ENCODE measurements around the gene IFIH1.

The IFIH1 gene

DNA sequence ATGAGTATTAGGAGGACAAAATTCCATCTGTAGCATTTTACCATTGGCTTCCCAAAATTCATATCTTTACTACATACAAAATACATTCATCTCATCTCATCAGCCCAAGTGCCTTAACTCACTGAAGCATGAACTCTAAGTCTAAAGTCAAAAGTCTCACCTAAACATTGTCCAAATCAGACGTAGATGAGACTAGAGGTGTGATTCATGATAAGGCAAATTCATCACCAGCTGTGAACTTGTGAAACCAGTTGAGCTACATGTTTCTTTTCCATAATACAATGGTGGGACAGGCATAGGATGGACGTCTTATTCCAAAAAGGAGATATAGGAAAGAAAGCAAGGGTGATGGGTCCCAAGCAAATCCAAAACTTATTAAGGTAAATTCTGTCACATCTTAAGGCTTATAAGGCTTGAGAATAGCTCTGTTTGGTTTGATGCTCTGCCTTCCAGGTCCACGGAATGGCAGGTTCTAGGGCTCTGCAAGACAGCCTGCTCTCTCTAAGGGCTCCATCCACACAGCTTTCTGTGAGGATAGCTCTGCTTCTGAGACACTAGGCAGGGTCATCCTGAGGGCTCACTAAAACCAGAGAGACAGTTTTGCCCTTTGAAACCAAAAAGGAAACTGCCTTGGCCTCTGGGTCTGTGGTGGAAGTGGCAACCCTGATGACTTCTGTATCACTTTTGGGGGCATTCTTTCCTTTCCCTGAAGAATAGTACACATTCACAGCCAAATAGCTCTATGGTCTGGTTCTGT, 9.6 kb downstream of the IFIH1 start:
- no peak for DNase-seq

DNA sequence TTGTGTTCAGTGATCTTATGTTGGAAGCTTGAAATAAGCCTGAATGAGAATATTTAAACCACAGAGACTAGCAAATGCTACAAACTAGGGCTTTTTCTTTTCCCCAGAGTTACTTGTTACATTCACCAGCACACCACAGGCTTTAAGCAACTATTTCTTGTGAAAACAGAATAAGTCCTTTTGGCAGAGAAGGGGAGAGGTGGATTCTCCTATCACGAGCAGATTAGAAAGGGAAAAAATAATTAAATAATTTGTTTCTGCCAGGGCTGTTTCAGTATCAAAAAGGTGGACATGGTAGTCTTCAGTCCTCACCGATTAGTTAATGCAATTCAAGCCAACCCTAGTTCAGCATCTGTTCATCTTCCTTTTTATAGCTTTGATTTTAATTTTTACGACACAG, 12.6 kb downstream of the IFIH1 start:
- no peak for DNase-seq

DNA sequence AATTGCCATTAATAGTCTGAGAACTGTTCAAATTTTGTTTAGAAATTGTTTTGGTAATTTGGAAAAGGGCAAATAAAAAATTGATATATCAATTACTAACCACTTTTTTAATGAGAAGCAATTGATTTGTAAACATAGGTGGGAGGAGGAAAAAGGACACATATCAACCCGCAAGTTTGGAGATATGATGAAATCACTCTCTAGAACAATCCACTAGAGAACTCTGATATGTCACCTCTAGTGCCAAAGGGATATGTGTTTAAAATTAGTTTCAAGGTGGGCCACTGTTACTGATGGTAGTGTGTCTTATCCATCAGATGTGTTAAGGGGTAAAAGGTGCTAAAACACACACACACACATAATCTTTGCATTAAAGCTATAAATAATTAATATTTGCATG, 16.6 kb downstream of the IFIH1 start:
- DNase-seq, result no peak

- DNase-seq, result peak; percentile 43
Measured at GRCh38 chr2:162301151-162301804, 17.2 kb downstream of the IFIH1 start.

- no peak for DNase-seq
Measured at GRCh38 chr2:162300266-162300665, 18.2 kb downstream of the IFIH1 start.

DNA sequence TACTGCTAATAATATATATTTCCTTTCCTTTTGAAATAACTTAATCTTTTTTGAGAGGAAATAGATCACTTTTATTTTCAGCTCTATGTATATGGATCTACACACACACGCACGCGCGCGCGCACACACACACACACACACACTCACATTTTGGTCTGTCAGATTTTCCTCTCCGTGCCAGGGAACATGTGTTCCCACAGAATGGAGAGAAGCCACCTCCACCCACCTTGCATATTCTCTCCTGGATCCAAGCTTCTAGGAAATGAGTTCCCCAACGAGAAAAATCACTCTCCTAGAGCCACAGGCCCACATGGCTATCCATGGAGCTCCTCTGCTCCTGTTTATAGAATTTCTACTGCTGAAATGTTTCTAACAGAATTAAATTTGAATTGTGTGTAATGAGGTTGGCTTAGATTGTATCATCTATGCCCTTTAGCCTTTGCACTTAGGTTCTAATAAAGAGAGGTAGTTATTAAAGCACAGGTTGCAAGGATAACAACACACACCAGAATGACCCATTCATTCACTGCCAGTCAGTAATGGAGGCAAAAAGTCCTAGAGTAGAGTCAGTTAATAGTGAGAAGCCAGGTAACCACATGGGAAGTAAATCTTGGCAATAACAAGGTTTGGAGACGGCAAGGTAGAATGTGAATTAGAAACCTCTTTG, 19.7 kb downstream of the IFIH1 start:
- no peak for DNase-seq

DNA sequence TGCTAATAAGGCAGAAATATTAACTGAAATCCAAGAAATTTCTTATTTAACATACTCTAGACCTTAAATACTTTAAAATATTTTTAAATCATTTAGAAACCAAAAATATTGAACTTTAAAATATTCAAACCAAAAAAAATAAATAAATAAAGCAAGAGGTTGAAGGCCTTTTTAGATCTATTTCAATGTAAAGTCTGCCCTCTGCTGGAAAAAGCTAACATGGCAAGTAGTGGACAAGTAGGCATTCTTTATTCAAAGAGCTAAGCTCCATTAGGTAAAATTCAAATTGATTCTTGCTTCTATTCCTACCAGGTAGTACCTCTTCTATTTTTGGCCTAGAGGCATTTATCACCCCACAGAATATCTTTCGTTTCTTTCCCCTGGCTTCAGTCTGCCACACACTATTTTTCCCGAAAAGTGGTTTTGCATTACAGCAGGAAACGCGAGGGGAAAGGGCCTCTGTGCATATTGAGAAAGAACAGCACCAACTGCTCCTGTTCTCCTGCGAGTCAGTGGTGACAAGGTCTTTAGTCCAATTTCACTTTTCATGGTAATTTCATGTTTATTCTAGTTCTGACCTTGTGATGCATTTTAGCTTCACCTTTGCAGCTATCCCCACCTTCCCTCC, 20.4 kb downstream of the IFIH1 start:
- DNase-seq, result no peak

- no peak for DNase-seq
Measured at GRCh38 chr2:162295009-162295408, 23.5 kb downstream of the IFIH1 start.

DNA sequence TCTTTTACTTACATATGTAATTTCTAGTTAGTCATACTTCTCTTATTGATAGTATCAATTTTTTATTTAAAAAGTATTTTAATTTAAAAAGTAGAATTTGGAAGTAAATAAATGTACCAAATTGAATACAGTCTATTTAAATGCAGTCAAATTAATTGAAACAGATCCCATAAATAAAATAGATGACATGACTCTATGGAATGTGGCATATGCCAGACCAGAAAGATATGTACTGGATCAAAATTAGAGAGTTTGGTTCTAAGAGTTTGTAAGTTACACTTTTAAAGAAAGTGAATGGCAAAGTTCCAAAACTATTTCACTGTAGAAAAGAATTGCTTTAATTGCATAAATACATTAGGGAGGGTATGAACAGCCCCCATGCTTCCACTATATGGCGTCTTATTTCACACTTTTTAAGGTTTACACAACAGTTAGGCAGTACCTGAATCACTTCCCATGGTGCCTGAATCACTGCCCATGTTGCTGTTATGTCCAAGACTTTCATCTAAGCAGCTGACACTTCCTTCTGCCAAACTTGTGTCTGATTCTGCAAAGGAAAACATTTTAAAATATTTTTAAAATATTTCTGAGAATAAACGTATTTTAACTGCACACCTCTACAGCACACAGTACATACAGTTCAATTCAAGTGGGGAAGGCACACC, 25.2 kb downstream of the IFIH1 start:
- DNase-seq, result no peak

- DNase-seq, result no peak
Measured at GRCh38 chr2:162291748-162292147, 26.7 kb downstream of the IFIH1 start.

DNA sequence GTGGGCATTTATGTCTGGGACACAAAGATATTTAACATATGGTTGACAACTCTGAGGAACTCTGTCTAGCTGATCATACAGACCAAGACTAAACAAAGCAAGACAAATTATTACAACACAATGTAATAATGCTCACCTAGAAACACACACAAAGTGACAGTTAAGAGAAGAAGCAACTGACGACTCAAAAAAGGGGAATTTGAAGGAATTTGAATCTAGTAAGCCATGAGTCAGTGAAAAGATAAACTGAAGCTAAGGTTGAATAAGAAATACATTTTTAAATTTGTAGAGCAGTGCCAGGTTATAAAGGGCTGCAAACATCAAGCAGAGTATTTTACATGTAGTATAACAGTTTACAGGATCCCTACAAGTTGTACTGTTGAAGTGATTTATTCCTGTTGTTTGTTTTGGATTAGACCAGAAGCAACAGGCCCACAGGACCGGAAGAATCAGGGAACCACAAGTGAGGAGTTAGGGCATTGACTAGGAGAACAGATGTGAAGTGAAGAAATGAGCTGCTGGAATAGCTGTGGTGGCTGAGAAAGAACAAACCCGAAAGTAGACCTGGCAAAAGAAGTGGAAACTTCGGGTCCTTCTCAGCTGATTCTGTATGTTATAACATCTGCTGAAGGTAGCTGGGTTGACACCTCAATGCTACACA, 35.6 kb downstream of the IFIH1 start:
- DNase-seq, result no peak

DNA sequence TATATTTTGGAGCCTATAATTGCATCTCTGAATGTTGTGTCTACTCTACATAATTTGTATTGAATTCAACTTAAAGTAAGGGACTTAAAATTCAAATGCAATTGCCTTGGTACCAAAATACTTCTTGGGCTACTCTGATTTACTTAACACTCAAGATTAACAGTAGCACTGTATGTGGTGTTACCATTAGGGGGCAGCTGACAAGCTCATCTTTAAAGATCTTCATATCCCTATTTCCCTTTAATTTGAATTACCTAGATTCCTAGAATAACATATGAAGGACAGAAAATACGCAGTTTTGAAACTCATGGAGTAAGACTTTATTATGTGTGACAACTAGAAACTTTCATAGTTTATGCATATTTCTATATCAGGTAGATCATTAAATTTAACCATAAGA, 37.8 kb downstream of the IFIH1 start:
- no peak for DNase-seq

DNA sequence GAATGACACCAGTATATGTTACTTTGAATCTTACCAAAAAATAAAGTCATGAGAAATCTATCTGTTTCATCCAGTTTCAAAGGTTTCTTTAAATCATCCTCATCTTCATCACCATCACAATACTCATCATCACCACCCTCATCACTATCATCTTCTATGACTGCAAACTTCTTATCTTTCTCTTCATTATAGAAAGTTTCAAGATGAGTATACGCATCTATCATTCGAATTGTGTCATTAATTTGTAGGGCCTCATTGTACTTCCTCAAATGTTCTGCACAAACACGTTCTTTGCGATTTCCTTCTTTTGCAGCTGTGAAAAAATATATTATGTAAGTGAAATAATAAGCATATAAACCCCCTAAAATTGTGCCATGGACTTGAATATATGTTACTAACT, 41.1 kb downstream of the IFIH1 start:
- DNase-seq, result no peak

- DNase-seq, result no peak
Measured at GRCh38 chr2:162267996-162268395, 50.5 kb downstream of the IFIH1 start.

DNA sequence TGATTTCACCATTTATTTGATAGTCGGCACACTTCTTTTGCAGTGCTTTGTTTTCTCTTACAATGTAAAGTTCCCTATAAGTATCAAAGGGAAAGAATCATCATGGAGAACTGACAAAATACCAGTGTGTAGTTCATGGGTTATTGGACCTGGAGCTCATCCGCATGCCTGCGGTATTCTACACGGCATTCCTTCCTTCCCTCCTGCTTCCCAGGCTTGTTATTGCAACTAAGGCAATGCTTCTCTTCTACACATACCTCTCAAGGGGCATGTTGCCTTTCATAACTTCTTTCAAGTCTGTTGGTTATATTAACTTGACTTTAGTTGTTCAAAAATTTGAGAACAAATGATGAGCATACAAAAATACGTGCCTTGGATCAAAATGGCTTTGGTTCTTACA, 51.0 kb downstream of the IFIH1 start:
- no peak for DNase-seq

GRCh38 chr2:162266460-162266760, 52.1 kb downstream of the IFIH1 start:
- DNase-seq, result no peak

- no peak for DNase-seq
Measured at GRCh38 chr2:162265666-162266459, 52.6 kb downstream of the IFIH1 start.

DNA sequence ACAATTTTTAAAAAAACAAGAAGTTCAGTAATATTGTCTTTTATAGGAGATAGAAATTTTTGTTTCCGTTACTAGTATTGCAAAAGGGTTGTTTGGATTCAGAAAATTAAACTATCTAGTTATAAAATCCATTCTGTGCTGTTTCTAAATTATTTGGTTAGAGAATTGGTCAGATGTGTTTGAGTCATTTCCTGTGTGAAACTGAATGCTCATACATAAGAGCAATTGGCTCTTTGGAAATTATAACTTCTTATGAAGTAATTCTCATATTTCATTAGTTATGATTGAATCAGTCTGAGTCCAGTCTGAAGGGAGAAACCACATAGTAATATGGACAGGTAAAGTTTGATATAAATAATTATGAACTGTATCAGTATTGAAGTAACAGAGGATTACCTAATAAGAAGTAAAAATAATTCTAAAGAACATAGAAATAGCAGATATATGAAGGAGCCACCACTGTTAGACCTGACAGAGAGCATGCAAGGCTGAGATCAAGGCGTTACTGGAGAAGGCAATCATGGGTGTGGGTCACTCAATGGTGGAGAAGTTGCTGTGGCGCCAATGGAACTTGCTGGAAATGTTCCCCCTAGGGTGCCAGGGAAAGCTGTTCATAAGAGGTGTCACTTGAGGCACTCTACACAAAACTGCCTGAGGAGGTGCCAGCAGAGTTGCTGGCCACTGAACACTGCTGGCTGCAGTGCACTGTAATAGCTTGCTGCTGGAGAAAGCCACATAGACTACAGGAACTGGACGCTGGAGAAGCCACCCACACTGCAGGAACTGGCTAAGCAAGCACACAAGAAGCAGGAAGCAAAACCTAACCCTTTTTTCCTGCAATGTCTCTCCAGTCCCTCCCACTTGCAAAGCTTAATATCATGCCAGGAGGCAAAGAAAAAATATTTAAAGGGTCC, 57.2 kb downstream of the IFIH1 start:
- DNase-seq, result peak; percentile 21

DNA sequence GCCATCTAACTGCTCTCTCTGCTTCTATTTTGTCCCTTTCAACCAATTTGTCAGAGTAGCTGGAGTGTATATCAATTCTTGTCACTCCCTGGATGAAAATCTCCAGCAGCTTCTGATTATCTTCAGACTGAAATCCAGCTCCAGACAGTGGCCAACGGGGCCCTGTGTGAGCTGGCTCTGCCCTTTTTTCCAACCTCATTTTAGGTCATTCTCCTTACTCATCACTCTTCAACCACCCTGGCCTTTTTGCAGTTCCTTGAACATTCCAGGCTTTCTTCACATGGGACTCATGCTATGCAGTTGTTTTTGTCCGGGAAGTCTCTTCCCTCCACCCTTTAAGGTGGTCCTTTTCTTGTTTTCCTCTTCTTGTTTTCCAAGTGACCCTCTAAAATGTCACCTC, 59.8 kb downstream of the IFIH1 start:
- DNase-seq, result no peak

- no peak for DNase-seq
Measured at GRCh38 chr2:162258169-162258568, 60.3 kb downstream of the IFIH1 start.

DNA sequence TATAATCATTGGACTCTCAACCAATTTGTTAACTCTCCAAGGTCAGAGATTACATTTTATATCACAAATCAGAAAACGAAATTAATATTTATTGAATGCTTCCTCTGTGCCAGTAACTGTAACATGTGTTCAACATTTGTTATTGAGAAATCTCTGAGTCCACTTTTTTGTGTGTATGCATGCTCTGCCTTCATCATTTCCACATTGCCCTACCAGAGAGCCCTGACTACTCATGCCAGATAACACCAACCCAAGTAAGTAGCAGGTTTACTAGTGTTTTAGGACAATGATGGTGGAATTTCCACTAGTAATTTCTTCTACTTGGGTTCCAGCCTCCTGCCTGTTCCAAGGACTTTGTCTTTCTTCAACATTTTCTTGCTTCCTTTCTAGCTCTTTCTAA, 61.1 kb downstream of the IFIH1 start:
- DNase-seq, result no peak
